Amniotic stem cell (primary cell): Measurements from ENCODE around the gene SQOR.
A peak's percentile ranks its signal among the peaks of the same experiment; 100 is the strongest.

ENCODE experiments used
- DNase-seq: peaks from one replicate; lab custom pipeline; 2025; lab: John Stamatoyannopoulos, UW

The SQOR gene

GRCh38 chr15:45705510-45706473 lies 71.0 kb downstream of the SQOR start:
- peak; percentile 63 for DNase-seq

GRCh38 chr15:45710657-45711056 lies 75.8 kb downstream of the SQOR start:
- no peak for DNase-seq

DNA sequence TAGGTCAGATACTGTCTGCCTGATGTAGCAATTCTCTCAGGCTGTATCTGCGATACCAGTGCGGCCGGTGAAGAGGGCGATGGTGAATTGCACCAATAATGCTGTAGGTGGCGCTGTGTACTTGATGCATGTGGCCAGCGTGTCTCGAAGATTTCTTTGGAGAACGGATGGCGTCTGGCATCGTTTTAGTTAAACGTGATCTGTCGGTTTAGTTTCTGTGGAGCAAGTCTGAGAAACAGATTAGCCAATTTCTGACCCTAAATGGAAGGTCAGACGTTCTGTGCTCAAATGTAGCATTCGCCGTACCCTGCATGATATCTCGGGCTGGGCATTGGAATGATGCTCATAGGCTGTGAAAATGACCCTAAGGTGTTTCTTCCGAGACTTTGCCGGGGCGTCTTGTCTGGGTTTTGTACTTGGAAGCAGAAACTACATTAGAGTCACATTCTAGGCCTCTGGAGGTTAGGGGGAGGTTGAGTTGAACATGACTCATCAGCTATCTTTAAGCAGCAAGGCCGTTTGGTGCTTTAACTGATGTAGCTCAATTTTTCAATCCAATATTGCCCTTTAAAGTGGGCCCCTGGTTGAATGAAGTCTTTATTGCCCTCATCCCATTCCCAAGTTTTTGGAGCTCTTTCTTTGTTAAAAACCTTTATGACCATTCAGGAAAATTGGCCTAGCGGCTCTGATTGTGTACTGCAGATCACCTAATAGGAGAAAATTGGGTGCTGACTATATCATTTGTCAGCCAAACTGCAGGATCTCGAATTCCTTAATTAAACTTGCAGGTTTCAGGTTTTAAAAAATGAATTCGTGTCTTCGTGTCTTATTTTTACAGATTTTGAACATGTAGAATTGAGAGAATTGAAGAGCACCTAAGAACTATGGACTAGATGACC lies 80.0 kb downstream of the SQOR start:
- DNase-seq = peak; percentile 14

GRCh38 chr15:45715528-45715927 lies 80.7 kb downstream of the SQOR start:
- no peak for DNase-seq

- no peak for DNase-seq
These were observed 84.7 kb downstream of the SQOR start for GRCh38 chr15:45719490-45719889.

DNA sequence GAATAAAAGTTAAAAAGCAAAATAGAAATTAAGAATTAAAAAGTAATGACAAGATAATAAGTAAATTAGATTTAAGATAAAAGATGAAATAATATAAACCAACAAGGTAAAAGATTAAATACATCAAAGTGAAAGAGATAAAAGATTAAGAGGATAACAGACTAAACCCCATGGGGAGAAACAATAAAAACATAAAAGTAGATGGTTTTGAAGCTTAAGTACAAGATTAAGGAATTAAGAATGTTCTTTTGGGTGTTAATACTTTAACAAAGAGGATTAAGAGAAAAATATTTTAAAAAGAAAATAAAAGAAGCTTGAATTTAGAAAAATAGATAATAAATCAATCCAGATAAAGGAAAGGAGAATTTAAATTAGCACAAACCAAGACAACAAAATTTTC lies 85.4 kb downstream of the SQOR start:
- no peak for DNase-seq

DNA sequence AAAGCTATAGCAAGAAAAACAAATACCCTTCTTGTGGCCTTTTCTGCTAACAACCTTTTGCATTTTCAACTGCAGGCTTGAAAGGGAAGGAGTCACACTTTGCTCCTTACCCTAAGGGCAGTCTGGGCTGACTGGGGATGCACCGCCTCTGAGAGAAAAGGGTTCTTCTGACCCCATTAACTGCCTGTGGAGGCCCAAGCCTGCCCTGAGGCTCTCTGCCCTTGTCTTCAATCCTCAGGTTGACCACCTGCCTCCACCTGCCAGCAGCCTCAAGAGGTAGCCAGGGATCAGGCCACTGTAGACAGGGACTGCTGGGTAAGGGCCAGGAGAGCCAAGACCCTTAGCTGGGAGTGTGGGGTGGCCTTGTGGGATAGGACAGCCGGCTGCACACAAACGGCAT lies 93.8 kb downstream of the SQOR start:
- DNase-seq = no peak

- DNase-seq = no peak
These were observed 94.3 kb downstream of the SQOR start for GRCh38 chr15:45729141-45729540.

DNA sequence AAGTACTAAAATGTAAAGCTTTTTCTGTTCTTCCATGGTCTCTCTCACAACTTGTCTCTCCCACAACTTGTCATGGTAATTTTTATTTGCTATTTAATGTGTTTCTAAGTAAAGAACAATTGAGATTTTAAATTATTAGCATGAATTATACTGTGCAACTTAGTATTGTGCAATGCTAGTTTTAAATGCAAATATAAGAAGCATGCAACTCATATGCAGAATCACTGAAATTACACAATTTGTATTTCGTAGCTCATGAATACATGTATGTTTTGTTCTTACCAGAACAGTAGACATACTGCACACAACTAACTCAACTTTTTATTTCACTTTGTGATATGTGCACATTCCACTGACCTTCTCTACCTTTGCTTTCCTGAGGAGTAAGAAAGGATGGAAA lies 96.5 kb downstream of the SQOR start:
- DNase-seq = no peak

- DNase-seq = no peak
These were observed 97.8 kb downstream of the SQOR start for GRCh38 chr15:45732662-45733061.

GRCh38 chr15:45734260-45734711 lies 99.5 kb downstream of the SQOR start:
- DNase-seq = no peak
